ENCODE results near the gene RWDD3.

RWDD3 gene

DNA sequence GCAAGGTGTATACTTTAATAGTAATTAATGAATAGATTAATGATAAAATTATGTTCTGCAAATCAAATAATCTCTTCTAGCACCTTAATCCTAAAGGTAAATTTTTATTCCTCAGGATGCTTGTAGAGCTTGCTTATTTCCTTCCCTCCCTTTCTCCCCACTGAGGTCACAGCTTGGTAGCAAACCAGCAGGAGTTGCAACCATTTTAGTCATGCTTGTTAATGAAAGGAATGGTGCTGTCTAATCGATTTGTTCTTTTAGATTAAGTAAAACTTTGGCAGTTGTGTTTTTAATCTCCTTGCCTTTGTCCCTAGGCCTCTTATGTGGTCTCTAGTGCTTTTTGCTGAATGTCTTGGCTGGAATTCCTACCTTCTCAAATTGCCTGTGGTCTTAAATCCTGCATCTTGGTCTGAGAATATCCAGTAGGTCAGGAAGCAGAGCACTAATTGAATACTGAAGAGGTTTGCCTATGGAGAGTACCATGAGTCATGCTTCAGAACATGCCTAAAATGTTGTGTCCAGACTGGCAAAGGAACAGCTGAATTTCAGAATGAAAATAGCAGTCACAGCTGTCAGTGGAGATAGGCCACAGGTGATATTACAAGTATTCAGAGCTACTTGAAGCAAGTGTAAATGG is 36.3 kb upstream of the RWDD3 start (continued):
- TF ChIP-seq, protein P1, sequence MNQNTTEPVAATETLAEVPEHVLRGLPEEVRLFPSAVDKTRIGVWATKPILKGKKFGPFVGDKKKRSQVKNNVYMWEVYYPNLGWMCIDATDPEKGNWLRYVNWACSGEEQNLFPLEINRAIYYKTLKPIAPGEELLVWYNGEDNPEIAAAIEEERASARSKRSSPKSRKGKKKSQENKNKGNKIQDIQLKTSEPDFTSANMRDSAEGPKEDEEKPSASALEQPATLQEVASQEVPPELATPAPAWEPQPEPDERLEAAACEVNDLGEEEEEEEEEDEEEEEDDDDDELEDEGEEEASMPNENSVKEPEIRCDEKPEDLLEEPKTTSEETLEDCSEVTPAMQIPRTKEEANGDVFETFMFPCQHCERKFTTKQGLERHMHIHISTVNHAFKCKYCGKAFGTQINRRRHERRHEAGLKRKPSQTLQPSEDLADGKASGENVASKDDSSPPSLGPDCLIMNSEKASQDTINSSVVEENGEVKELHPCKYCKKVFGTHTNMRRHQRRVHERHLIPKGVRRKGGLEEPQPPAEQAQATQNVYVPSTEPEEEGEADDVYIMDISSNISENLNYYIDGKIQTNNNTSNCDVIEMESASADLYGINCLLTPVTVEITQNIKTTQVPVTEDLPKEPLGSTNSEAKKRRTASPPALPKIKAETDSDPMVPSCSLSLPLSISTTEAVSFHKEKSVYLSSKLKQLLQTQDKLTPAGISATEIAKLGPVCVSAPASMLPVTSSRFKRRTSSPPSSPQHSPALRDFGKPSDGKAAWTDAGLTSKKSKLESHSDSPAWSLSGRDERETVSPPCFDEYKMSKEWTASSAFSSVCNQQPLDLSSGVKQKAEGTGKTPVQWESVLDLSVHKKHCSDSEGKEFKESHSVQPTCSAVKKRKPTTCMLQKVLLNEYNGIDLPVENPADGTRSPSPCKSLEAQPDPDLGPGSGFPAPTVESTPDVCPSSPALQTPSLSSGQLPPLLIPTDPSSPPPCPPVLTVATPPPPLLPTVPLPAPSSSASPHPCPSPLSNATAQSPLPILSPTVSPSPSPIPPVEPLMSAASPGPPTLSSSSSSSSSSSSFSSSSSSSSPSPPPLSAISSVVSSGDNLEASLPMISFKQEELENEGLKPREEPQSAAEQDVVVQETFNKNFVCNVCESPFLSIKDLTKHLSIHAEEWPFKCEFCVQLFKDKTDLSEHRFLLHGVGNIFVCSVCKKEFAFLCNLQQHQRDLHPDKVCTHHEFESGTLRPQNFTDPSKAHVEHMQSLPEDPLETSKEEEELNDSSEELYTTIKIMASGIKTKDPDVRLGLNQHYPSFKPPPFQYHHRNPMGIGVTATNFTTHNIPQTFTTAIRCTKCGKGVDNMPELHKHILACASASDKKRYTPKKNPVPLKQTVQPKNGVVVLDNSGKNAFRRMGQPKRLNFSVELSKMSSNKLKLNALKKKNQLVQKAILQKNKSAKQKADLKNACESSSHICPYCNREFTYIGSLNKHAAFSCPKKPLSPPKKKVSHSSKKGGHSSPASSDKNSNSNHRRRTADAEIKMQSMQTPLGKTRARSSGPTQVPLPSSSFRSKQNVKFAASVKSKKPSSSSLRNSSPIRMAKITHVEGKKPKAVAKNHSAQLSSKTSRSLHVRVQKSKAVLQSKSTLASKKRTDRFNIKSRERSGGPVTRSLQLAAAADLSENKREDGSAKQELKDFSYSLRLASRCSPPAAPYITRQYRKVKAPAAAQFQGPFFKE (tag by site-specific recombination; IDR thresholded peaks at IDR 0.05; ENCODE audit: borderline replicate concordance), result no peak
- TF ChIP-seq, protein P2, sequence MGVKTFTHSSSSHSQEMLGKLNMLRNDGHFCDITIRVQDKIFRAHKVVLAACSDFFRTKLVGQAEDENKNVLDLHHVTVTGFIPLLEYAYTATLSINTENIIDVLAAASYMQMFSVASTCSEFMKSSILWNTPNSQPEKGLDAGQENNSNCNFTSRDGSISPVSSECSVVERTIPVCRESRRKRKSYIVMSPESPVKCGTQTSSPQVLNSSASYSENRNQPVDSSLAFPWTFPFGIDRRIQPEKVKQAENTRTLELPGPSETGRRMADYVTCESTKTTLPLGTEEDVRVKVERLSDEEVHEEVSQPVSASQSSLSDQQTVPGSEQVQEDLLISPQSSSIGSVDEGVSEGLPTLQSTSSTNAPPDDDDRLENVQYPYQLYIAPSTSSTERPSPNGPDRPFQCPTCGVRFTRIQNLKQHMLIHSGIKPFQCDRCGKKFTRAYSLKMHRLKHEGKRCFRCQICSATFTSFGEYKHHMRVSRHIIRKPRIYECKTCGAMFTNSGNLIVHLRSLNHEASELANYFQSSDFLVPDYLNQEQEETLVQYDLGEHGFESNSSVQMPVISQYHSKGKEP (tag by site-specific recombination; IDR thresholded peaks at IDR 0.05), result no peak
- TF ChIP-seq ZFP3 (tag by site-specific recombination; IDR thresholded peaks at IDR 0.05; ENCODE audit: low read depth), result no peak
- 0 out of 2 replicates have a peak, but pooled peaks have one; percentile 42 for TF ChIP-seq SCRT2 (tag by site-specific recombination; IDR thresholded peaks at IDR 0.05)
- TF ChIP-seq ZNF558 (tag by site-specific recombination; IDR thresholded peaks at IDR 0.05), result no peak
- TF ChIP-seq, protein P3, sequence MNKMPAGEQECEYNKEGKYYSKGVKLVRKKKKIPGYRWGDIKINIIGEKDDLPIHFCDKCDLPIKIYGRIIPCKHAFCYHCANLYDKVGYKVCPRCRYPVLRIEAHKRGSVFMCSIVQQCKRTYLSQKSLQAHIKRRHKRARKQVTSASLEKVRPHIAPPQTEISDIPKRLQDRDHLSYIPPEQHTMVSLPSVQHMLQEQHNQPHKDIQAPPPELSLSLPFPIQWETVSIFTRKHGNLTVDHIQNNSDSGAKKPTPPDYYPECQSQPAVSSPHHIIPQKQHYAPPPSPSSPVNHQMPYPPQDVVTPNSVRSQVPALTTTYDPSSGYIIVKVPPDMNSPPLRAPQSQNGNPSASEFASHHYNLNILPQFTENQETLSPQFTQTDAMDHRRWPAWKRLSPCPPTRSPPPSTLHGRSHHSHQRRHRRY (tag by site-specific recombination; IDR thresholded peaks at IDR 0.05), result no peak
- TF ChIP-seq, protein P4, sequence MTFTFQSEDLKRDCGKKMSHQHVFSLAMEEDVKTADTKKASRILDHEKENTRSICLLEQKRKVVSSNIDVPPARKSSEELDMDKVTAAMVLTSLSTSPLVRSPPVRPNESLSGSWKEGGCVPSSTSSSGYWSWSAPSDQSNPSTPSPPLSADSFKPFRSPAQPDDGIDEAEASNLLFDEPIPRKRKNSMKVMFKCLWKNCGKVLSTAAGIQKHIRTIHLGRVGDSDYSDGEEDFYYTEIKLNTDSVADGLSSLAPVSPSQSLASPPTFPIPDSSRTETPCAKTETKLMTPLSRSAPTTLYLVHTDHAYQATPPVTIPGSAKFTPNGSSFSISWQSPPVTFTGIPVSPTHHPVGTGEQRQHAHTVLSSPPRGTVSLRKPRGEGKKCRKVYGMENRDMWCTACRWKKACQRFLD (tag by site-specific recombination; IDR thresholded peaks at IDR 0.05), result no peak
- TF ChIP-seq KLF8 (tag by site-specific recombination; IDR thresholded peaks at IDR 0.05), result no peak
- no peak for TF ChIP-seq ZNF571 (tag by site-specific recombination; IDR thresholded peaks at IDR 0.05)
- TF ChIP-seq, protein P5, sequence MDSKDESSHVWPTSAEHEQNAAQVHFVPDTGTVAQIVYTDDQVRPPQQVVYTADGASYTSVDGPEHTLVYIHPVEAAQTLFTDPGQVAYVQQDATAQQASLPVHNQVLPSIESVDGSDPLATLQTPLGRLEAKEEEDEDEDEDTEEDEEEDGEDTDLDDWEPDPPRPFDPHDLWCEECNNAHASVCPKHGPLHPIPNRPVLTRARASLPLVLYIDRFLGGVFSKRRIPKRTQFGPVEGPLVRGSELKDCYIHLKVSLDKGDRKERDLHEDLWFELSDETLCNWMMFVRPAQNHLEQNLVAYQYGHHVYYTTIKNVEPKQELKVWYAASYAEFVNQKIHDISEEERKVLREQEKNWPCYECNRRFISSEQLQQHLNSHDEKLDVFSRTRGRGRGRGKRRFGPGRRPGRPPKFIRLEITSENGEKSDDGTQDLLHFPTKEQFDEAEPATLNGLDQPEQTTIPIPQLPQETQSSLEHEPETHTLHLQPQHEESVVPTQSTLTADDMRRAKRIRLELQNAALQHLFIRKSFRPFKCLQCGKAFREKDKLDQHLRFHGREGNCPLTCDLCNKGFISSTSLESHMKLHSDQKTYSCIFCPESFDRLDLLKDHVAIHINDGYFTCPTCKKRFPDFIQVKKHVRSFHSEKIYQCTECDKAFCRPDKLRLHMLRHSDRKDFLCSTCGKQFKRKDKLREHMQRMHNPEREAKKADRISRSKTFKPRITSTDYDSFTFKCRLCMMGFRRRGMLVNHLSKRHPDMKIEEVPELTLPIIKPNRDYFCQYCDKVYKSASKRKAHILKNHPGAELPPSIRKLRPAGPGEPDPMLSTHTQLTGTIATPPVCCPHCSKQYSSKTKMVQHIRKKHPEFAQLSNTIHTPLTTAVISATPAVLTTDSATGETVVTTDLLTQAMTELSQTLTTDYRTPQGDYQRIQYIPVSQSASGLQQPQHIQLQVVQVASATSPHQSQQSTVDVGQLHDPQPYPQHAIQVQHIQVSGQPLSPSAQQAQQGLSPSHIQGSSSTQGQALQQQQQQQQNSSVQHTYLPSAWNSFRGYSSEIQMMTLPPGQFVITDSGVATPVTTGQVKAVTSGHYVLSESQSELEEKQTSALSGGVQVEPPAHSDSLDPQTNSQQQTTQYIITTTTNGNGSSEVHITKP (tag by site-specific recombination; IDR thresholded peaks at IDR 0.05), result peak; percentile 9; the same call in 1 of the 2 replicates
- TF ChIP-seq OSR2 (tag by site-specific recombination; IDR thresholded peaks at IDR 0.05), result peak; percentile 77
- TF ChIP-seq ZNF624 (tag by site-specific recombination; IDR thresholded peaks at IDR 0.05), result no peak
- TF ChIP-seq SETDB1 (IDR thresholded peaks at IDR 0.05; ENCODE audit: insufficient read length, low read length), result no peak
- no peak for TF ChIP-seq ZNF473 (tag by site-specific recombination; IDR thresholded peaks at IDR 0.05)
- TF ChIP-seq EGR2 (tag by site-specific recombination; IDR thresholded peaks at IDR 0.05; ENCODE audit: low read depth), result no peak
- TF ChIP-seq, protein P6, sequence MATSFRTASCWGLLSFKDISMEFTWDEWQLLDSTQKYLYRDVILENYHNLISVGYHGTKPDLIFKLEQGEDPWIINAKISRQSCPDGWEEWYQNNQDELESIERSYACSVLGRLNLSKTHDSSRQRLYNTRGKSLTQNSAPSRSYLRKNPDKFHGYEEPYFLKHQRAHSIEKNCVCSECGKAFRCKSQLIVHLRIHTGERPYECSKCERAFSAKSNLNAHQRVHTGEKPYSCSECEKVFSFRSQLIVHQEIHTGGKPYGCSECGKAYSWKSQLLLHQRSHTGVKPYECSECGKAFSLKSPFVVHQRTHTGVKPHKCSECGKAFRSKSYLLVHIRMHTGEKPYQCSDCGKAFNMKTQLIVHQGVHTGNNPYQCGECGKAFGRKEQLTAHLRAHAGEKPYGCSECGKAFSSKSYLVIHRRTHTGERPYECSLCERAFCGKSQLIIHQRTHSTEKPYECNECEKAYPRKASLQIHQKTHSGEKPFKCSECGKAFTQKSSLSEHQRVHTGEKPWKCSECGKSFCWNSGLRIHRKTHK (tag by site-specific recombination; IDR thresholded peaks at IDR 0.05), result no peak
- TF ChIP-seq GLI2 (tag by site-specific recombination; IDR thresholded peaks at IDR 0.05; ENCODE audit: borderline replicate concordance, low read depth), result no peak
- no peak for TF ChIP-seq KLF1 (tag by site-specific recombination; IDR thresholded peaks at IDR 0.05)
- TF ChIP-seq, protein P7, sequence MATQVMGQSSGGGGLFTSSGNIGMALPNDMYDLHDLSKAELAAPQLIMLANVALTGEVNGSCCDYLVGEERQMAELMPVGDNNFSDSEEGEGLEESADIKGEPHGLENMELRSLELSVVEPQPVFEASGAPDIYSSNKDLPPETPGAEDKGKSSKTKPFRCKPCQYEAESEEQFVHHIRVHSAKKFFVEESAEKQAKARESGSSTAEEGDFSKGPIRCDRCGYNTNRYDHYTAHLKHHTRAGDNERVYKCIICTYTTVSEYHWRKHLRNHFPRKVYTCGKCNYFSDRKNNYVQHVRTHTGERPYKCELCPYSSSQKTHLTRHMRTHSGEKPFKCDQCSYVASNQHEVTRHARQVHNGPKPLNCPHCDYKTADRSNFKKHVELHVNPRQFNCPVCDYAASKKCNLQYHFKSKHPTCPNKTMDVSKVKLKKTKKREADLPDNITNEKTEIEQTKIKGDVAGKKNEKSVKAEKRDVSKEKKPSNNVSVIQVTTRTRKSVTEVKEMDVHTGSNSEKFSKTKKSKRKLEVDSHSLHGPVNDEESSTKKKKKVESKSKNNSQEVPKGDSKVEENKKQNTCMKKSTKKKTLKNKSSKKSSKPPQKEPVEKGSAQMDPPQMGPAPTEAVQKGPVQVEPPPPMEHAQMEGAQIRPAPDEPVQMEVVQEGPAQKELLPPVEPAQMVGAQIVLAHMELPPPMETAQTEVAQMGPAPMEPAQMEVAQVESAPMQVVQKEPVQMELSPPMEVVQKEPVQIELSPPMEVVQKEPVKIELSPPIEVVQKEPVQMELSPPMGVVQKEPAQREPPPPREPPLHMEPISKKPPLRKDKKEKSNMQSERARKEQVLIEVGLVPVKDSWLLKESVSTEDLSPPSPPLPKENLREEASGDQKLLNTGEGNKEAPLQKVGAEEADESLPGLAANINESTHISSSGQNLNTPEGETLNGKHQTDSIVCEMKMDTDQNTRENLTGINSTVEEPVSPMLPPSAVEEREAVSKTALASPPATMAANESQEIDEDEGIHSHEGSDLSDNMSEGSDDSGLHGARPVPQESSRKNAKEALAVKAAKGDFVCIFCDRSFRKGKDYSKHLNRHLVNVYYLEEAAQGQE (tag by site-specific recombination; IDR thresholded peaks at IDR 0.05), result no peak
- no peak for TF ChIP-seq ZNF311 (tag by site-specific recombination; IDR thresholded peaks at IDR 0.05; ENCODE audit: borderline replicate concordance)
